Left ventricle myocardium superior (tissue), 1 donor: ENCODE results near the gene NPB. TPM values are rescaled to one million over a fixed set of nuclear protein-coding genes. Genes with fewer than 3 reads are reported as not detected.

Source experiments
- total RNA-seq: library from RNA; stranded (reverse); fragmentation: NEBNext Ultra II Directional; extraction: Animal tissue kit (Norgen Biotek cat#: 25700); gene quantifications from one replicate; pipeline ENCODE4 v1.2.1, GENCODE V29; 2021
- donor health status: DM: no; HTN: yes; CAD: no; lungs with severe emphysema.

The NPB gene
- total RNA-seq, 1 donor from 2014 or later: 0.69 TPM

Other genes with a start within 250 kb of the NPB start
- not detected for gene PDE6G, start 245.7 kb upstream of the NPB start, total RNA-seq
- 12.4 TPM for gene OXLD1, start 235.6 kb upstream of the NPB start, total RNA-seq
- 6.2 TPM for gene CCDC137, start 235.5 kb upstream of the NPB start, total RNA-seq
- gene ARL16, start 218.4 kb upstream of the NPB start, total RNA-seq: 12.0 TPM
- gene HGS, start 218.2 kb upstream of the NPB start, total RNA-seq: 42.1 TPM
- 184 TPM for gene MRPL12, start 198.9 kb upstream of the NPB start, total RNA-seq
- 8.6 TPM for gene SLC25A10, start 190.0 kb upstream of the NPB start, total RNA-seq
- gene GCGR, start 98.1 kb upstream of the NPB start, total RNA-seq: not detected
- gene MCRIP1, start 68.9 kb upstream of the NPB start, total RNA-seq: 103 TPM
- 0.67 TPM for gene PPP1R27, start 67.2 kb upstream of the NPB start, total RNA-seq
- 362 TPM for gene P4HB, start 41.7 kb upstream of the NPB start, total RNA-seq
- gene ARHGDIA, start 30.9 kb upstream of the NPB start, total RNA-seq: 114 TPM
- gene ALYREF, start 10.7 kb upstream of the NPB start, total RNA-seq: 32.0 TPM
- 173 TPM for gene ANAPC11, start 10.5 kb upstream of the NPB start, total RNA-seq
- 28.4 TPM for gene PCYT2, start 9.2 kb downstream of the NPB start, total RNA-seq
- gene SIRT7, start 15.9 kb downstream of the NPB start, total RNA-seq: 6.3 TPM
- gene MAFG, start 25.5 kb downstream of the NPB start, total RNA-seq: 27.5 TPM
- 4.0 TPM for gene PYCR1, start 35.1 kb downstream of the NPB start, total RNA-seq
- gene MYADML2, start 45.0 kb downstream of the NPB start, total RNA-seq: 4.0 TPM
- gene NOTUM, start 58.9 kb downstream of the NPB start, total RNA-seq: 0.52 TPM
- 25.4 TPM for gene ASPSCR1, start 75.4 kb downstream of the NPB start, total RNA-seq
- 27.0 TPM for gene CENPX, start 120.6 kb downstream of the NPB start, total RNA-seq
- gene LRRC45, start 121.1 kb downstream of the NPB start, total RNA-seq: 6.3 TPM
- gene RAC3, start 129.4 kb downstream of the NPB start, total RNA-seq: 1.8 TPM
- 177 TPM for gene DCXR, start 135.5 kb downstream of the NPB start, total RNA-seq
- 21.8 TPM for gene RFNG, start 149.6 kb downstream of the NPB start, total RNA-seq
- gene GPS1, start 149.7 kb downstream of the NPB start, total RNA-seq: 90.6 TPM
- 67.7 TPM for gene DUS1L, start 163.6 kb downstream of the NPB start, total RNA-seq
- gene FASN, start 196.0 kb downstream of the NPB start, total RNA-seq: 17.0 TPM